Fibroblast of skin of abdomen (primary cell): ENCODE data around the gene PDE4D.
A peak's percentile ranks its signal among the peaks of the same experiment; 100 is the strongest.
"Not testable (repeated sequence)": the region's sequence is repeated elsewhere in the genome, so short reads cannot be mapped to it uniquely, and the experiment has no call there.

ENCODE experiments used
- DNase-seq: peaks from one replicate; pipeline ENCODE4 v3.0.0-alpha.2; 2013

Gene PDE4D

GRCh38 chr5:59600998-59601397 lies 292.5 kb downstream of the PDE4D start:
- no peak for DNase-seq

GRCh38 chr5:59600153-59600552 lies 293.4 kb downstream of the PDE4D start:
- no peak for DNase-seq

- no peak for DNase-seq
These were observed 293.8 kb downstream of the PDE4D start for GRCh38 chr5:59599729-59600128.

GRCh38 chr5:59598547-59598874 lies 295.0 kb downstream of the PDE4D start:
- no peak for DNase-seq

- no peak for DNase-seq
These were observed 295.6 kb downstream of the PDE4D start for GRCh38 chr5:59597690-59598546.

- peak; percentile 72 for DNase-seq
These were observed 296.8 kb downstream of the PDE4D start for GRCh38 chr5:59596586-59597350.

GRCh38 chr5:59594118-59594517 lies 299.4 kb downstream of the PDE4D start:
- DNase-seq, result not testable (repeated sequence)

- no peak for DNase-seq
These were observed 300.0 kb downstream of the PDE4D start for GRCh38 chr5:59593439-59594007.

GRCh38 chr5:59592101-59592500 lies 301.4 kb downstream of the PDE4D start:
- peak; percentile 65 for DNase-seq

GRCh38 chr5:59591162-59591561 lies 302.4 kb downstream of the PDE4D start:
- DNase-seq, result no peak

- DNase-seq, result peak; percentile 56
These were observed 304.6 kb downstream of the PDE4D start for GRCh38 chr5:59588922-59589321.

- DNase-seq, result peak; percentile 82
These were observed 305.8 kb downstream of the PDE4D start for GRCh38 chr5:59587489-59588337.

- peak; percentile 28 for DNase-seq
These were observed 306.7 kb downstream of the PDE4D start for GRCh38 chr5:59586841-59587240.

GRCh38 chr5:59584858-59585846 lies 308.4 kb downstream of the PDE4D start:
- DNase-seq, result no peak

GRCh38 chr5:59583810-59584562 lies 309.5 kb downstream of the PDE4D start:
- DNase-seq, result no peak

- DNase-seq, result no peak
These were observed 310.2 kb downstream of the PDE4D start for GRCh38 chr5:59583151-59583809.

GRCh38 chr5:59582746-59583145 lies 310.8 kb downstream of the PDE4D start:
- DNase-seq, result no peak

- no peak for DNase-seq
These were observed 313.7 kb downstream of the PDE4D start for GRCh38 chr5:59579824-59580167.

- no peak for DNase-seq
These were observed 314.3 kb downstream of the PDE4D start for GRCh38 chr5:59579101-59579823.
